ENCODE data around the gene XPR1.

DNA sequence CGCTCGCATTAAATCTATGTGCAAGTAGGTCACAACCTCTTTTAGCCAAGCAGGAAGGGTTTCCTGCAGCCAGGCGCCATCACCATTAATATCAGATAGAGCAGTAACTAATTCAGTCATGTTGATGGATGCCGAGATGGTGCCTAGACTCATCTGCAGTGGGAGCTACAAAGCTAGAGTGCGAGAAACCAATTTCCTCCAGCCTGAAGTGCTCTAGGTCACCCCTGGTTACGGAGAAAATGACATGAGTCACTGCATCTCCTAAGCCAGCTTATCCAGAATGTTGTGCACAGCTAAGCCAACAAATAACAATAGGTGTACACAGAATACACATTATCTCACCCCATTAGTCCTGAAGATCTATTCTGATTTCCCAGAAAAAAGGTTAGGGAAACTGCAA, 37.1 kb upstream of the XPR1 start:
- TF ChIP-seq NANOG (IDR thresholded peaks at IDR 0.05; ENCODE audit: insufficient read depth, low read depth, low read length, poor library complexity, severe bottlenecking) (no peak), SP1 (IDR thresholded peaks at IDR 0.05; ENCODE audit: low read depth, low read length) (no peak), JUN (IDR thresholded peaks at IDR 0.05; ENCODE audit: low read depth, low read length) (no peak), TCF12 (IDR thresholded peaks at IDR 0.05; ENCODE audit: low read depth, low read length) (no peak), BCL11A (IDR thresholded peaks at IDR 0.05; ENCODE audit: low read depth in 2 of 2, low read length in 2 of 2) (no peak)
- TF ChIP-seq, protein P1, sequence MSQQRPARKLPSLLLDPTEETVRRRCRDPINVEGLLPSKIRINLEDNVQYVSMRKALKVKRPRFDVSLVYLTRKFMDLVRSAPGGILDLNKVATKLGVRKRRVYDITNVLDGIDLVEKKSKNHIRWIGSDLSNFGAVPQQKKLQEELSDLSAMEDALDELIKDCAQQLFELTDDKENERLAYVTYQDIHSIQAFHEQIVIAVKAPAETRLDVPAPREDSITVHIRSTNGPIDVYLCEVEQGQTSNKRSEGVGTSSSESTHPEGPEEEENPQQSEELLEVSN (IDR thresholded peaks at IDR 0.05), result no peak
- TF ChIP-seq, protein P2, sequence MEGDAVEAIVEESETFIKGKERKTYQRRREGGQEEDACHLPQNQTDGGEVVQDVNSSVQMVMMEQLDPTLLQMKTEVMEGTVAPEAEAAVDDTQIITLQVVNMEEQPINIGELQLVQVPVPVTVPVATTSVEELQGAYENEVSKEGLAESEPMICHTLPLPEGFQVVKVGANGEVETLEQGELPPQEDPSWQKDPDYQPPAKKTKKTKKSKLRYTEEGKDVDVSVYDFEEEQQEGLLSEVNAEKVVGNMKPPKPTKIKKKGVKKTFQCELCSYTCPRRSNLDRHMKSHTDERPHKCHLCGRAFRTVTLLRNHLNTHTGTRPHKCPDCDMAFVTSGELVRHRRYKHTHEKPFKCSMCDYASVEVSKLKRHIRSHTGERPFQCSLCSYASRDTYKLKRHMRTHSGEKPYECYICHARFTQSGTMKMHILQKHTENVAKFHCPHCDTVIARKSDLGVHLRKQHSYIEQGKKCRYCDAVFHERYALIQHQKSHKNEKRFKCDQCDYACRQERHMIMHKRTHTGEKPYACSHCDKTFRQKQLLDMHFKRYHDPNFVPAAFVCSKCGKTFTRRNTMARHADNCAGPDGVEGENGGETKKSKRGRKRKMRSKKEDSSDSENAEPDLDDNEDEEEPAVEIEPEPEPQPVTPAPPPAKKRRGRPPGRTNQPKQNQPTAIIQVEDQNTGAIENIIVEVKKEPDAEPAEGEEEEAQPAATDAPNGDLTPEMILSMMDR (IDR thresholded peaks at IDR 0.05; ENCODE audit: control extremely low read depth in 1 of 3, insufficient read depth in 1 of 3, low read depth in 1 of 3, low read length in 3 of 3), result no peak

All from H1 (cell line).